ENCODE measurements around the gene TMEM41A.
"Not testable (repeated sequence)": the region's sequence is repeated elsewhere in the genome, so short reads cannot be mapped to it uniquely, and the experiment has no call there.

TMEM41A gene

DNA sequence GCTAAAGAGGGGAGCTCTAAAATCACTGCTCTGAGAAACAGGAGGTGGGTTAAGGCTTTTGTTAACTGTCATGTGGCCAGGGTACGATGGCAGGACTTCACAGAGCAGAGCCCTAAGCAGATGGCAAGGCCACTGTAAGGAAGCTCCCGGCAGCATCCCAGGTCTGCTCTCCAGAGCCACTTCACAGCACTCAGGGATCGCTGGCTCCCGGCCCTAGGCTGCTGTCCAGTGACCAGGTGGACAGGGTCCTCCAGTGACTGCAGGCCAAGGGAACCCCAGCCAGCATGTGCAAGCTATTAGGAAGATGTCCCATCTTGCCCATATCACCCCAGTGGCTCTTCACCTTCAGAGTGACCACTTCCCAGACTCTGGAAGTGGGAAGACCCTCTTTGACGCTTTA, 10.4 kb downstream of the TMEM41A start:
- no peak for DNase-seq (ENCODE audit: low read depth)

DNA sequence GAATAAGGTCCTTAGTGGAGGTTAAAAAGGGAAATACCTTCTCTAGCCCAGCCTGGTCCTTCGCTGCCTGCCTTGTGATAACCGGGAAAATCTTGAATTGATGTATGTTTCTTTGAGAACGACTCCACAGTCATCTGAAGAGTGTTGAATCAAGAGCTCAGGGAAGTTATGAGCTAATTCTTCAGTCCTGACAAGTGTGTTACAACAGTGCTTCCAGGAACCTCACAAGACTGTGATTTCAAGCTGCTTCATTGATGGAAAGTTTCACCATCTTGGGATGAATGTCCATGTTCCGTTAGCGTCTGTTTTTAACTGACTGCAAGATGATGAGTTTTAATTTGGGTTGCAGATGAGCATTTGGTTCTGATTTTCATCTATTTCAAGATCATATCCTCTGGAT, 12.4 kb downstream of the TMEM41A start:
- no peak for DNase-seq (ENCODE audit: low read depth)

DNA sequence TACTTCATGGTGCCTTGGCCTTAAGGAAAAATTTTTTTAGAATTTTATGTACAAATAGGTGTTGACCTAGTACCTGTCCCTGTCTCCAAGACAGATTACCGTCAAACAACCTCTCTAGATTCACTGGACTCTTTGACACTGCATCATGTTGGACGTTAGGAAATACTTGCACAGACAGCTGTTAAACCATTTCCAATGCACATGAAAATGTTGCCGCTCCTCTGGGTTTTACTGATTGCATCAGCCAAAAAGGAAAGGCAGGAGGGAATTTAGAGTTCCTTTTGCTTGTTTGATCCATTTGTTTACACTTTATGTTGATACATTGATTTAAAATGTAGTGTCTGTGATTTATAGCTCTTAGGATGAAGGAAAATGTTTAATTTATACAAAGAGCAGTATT, 14.5 kb downstream of the TMEM41A start:
- no peak for DNase-seq (ENCODE audit: low read depth)

DNA sequence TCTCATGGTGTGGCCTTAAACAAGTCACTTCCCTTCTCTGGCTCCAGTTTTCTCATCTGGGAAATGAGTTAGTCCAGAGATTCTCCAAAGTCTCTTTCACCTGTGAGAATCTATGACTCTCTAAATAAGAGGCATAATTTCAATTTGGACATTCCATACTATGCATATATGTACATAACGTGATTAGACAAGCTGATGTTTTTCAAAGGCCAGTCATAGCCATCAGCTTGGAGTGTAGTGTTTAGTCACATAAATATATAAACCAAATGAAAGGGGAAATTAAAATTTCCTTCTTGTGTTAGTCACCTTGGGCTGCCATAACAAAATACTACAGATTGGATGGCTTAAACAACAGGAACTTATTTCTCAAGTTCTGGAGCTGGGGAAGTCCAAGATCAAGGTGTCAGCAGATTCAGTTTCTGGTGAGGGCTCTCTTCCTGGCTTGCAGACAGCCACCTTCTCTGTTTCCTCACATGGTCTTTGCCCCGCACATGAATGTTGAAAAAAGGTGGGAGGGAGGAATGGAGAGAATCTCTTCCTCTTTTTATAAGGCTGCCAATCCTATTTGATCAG, 19.4 kb downstream of the TMEM41A start:
- DNase-seq (ENCODE audit: low read depth), result no peak

DNA sequence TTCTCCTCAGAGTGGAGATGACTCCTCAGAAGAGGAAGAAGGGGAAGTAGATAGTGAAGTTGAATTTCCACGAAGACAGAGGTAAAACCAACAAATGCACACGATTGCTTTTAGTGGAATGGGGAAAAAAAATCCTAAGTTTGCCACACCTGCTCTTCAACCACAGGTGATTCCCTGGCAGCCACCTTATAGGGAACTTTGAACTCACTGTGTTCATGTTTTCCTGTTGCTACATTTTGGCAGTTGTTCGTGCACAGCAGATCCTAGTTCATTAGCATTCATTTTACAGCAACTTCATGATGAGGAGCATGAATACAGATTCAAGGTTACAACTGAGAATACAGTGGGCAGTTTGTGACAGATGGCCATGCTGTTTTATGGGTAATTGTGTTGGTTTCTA, 21.5 kb downstream of the TMEM41A start:
- no peak for DNase-seq (ENCODE audit: low read depth)

DNA sequence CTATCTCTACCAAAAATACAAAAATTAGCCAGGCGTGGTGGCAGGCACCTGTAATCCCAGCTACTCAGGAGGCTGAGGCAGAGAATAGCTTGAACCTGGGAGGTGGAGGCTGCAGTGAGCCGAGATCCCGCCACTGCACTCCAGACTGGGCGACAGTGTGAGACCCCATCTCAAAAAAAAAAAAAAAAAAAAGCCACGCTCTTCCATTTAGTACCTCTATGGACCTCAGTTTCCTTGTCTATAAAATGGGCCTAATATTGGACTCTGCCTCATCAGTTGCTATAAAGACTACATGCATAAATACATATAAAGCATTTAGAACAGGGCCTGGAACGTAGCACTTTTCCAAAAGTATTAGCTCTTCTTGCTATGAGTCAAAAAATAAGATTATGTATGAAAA, 23.9 kb downstream of the TMEM41A start:
- not testable (repeated sequence) for DNase-seq (ENCODE audit: low read depth)

DNA sequence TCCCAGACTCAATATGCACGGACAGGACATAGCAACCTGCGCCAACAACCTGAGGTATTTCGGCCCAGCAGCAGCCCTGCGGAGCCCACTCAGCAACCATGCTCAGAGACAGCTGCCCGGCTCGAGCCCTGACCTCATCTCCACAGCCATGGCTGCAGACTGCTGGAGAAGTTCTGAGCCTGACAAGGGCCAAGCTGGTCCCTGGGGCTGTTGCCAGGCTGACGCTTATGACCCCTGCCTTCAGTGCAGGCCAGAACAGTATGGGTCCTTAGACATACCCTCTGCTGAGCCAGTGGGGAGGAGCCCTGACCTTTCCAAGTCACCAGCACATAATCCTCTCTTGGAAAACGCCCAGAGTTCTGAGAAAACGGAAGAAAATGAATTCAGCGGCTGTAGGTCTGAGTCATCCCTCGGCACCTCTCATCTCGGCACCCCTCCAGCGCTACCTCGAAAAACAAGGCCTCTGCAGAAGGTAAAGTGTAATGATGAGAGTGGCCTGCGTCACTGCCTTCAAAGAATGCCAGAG, 25.5 kb downstream of the TMEM41A start:
- DNase-seq (ENCODE audit: low read depth), result no peak

DNA sequence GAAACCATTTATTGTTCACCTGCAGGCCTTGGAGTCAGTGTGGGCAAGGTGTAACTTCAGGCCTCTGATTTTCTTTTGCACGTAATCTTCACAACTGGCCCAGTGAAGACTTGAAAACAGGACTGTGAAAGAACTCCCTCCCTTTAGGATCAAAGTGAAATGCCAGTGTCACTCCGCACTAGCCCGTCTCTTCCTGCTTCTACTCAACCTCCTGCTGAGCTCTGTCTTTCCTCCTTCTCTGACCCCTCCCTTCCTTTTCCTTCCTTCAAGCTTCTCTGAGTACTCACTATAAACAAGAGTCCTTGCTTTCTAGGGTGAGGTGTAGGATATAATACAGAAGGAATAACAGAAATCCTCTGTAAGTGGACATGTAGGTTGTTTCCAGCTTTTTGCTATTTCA, 28.5 kb downstream of the TMEM41A start:
- no peak for DNase-seq (ENCODE audit: low read depth)

DNA sequence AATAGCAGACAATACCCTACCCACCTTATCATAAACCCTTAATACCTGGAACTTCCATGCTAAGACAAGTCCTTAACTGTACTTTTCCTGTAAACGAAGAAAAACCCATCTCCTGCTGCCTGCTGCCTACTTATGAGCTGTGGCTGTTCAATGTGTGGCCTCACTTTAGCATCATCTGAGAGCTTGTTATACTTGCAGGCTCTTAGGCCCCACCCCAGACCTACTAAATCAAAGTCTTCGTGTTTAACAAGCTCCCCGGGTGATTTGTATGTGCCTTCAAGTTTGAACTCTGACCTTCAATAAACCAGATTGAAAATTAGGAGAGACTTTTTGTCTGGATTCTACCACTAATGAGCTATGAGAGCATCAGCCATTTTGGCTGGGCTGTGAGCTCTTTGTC, 29.3 kb downstream of the TMEM41A start:
- DNase-seq (ENCODE audit: low read depth), result no peak

DNA sequence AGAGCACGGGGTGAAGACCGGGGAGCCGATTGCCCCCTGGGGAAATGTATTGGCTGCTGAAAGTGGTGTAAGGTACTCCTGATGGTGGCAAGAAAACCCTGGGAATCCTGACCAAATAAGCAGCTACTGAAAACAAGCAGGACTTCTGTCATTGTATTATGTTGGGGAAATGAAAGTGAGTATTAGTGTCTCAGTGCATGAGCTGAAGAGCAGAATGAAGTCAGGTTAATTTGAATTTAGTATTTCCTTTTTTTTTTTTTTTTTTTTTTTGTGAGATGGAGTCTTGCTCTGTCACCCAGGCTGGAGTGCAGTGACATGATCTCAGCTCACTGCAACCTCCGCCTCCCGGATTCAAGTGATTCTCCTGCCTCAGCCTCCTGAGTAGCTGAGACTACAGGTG, 32.7 kb downstream of the TMEM41A start:
- not testable (repeated sequence) for DNase-seq (ENCODE audit: low read depth)

DNA sequence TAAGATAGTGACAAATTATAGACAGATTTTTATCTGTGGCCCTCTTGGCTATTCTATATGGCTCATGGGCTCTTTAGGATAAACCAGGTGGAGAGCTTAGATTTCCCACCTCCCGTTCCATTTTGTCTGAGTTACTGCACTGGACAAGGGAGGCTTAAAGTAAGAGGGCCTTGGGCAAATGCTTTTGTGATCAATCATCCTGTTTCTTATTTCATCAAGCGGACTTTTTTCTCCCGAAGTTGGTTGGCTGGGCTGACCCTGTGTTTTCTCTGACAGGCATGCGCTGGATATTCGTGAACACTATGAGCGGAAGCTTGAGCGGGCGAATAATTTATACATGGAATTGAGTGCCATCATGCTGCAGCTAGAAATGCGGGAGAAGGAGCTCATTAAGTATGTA, 33.4 kb downstream of the TMEM41A start:
- no peak for DNase-seq (ENCODE audit: low read depth)

DNA sequence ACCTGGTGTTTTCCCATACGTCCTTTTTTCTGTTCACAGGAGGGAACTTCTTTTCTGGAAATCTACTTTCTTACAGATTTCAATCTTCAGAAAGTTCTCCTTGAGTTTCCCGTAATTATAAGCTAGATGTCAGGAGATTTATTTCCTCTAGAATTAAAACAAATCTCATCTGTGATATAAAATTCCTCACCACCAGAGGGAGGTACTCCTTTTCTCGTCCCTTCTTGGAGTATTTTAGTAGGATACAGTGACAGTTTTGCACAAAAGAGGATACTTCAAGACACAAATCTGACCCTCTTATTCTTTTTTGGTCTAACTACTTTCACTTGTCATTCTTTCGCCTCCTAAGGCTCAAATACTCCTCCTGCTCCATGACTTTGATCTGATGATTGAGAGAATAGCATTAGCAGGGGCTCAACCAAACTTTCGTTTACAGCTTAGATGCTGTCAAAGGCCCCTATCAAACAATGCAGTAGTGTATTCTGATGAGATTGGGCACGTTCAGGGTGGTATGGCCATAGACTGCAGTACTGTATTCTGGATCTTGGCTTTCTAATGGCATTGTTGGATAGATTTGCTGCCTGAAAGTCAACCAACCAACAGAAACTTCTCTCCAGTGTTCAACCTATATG, 38.0 kb downstream of the TMEM41A start:
- no peak for DNase-seq (ENCODE audit: low read depth)

DNA sequence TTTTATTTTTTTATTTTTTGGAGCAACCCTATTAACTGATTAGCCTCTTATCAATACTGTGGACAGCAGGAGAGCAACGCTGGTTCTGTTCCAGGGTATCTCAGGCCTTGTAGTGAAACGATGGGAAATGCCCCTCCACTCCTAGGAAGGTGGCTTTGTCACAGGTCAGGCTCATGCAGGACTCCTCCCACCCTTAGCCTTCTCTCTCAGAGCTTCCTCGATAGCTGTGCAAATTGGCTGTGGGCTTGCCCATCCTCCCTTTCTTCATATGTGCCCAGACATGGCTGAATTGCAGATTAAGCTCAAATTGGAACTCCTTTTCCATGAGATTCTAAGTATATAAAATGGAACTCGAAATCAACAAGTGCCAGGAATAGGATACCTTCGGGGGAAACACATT, 38.5 kb downstream of the TMEM41A start:
- DNase-seq (ENCODE audit: low read depth), result no peak

DNA sequence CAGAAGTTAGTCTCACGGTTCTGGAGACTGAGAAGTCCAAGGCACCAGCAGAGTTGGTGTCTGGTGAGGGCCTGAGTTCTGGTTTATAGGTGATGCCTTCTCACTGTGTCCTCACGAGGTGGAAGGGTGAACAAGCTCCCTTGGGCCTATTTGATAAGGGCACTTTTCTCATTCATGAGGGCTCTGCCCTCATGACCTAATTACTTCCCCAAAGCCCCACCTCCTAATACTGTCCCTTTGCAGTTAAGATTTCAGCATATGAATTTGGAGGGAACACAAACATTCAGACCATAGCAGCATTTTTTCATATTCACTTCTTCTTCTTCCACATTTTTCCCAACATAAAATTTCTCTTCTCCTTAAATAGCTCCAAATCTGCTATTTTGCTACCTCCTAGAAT, 41.5 kb downstream of the TMEM41A start:
- DNase-seq (ENCODE audit: low read depth), result no peak

DNA sequence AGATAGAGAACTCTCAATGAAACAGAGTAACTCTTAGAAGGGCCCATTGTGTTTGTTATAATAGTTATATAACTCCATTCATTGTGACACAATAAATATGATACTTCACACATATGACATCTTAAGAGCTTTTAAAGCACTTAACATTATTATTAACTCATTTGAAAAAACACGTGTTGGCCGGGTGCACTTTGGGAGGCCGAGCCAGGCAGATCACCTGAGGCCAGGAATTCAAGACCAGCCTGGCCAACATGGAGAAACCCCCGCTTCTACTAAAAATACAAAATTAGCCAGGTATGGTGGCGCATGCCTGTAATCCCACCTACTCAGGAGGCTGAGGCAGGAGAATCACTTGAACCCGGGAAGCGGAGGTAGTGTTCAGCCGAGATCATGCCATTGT, 47.4 kb downstream of the TMEM41A start:
- DNase-seq (ENCODE audit: low read depth), result not testable (repeated sequence)

DNA sequence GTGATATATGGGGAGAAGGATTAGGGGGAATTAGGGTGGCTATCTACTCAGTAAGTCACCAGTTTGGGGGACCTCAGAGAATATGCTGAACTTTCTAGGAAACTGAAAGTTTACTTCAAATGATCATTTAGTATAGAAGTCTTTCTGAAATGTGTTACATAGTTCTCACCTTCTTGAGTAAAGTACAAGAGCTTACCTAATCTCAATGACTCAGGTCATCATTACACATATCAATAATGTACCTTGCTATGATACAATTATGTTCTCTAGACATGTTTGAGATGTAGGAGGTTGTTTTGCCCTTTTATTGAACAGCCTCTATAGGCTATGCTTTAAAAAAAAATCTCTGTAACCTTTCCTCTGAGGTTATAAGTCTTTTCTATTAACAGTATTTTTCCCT, 50.7 kb downstream of the TMEM41A start:
- DNase-seq (ENCODE audit: low read depth), result no peak

DNA sequence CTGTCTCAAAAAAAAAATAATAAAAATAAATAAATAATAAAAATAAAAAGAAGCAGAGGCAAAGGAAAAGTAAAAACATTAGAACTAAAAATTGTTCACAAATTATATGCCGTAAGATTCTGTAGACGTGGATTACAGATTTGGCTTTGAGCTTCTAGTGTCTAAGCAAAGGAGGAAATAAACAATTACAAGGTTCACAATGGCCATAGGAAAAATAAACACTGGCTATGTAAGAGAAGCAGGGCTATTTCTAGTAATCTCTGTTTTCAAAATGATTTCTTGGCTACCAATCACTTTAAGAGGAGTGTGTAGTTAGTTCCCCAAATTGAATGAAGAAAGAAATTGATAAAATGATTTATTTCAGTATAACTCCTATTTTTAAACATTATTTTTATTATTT, 54.5 kb downstream of the TMEM41A start:
- no peak for DNase-seq (ENCODE audit: low read depth)

DNA sequence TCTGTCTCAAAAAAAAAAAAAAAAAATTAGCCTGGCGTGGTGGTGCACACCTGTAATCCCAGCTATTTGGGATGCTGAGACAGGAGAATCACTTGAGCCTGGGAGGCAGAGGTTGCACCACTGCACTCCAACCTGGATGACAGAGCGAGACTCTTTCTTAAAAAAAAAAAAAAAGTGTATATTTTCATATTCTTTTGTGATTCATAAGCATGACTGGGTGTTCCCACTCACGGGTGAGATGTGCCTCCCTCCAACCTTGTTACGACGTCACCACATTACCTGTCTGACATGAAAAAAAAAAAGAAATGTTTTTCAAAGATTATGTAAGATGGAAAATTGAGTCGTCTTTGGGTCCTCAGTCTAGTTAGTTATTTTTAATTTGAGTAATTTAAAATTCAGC, 56.8 kb downstream of the TMEM41A start:
- DNase-seq (ENCODE audit: low read depth), result no peak

DNA sequence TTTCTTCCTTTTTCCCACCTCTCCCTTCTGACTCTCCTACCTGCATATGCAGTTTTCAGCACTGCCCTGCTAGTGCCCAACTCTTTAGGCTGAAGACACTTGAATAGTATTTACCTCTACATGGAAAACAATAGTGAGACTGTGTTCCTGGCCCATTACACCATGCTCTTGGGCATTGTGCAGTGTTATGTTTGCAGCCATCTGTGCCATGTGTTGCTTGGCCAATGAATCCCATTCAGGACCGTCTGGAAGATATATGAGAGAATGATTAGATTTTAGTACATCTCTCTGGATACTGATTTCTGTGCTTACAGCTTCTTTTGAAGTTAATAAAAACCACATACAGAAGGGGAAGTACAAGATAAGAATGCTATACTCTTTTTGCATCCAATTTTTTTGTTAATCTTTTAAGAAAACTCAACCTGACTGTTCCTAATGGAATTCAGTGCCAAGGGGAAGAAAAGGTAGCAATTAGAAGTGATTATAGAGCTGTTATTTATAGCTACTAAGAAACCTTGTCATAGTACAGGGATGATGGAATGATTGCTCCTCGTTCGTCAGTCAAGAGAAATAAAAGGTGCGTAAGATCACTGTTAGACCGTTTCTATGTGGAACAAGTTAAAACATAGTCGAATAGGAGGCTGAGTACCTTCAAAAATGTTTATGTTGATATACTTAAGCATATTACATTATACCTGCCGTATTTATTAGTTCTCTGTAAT, 58.9 kb downstream of the TMEM41A start:
- DNase-seq (ENCODE audit: low read depth), result no peak
